Heart left ventricle (tissue), 13 donors: Measurements from ENCODE around the gene GSK3A.

Source experiments
- CTCF ChIP-seq, 12 donors: fragments of 200-600 bp; sonication (generic) in 4 of 12; IDR thresholded peaks; one replicate each; pipeline versions ENCODE4 v1.5.0 to v1.8.0; 2018 to 2022; ENCODE audit warnings: antibody characterized with exemption in 12 of 12, mild to moderate bottlenecking in 5 of 12
- POLR2A ChIP-seq, 2 donors: fragments of 450-650 bp; IDR thresholded peaks; one replicate each; pipeline ENCODE4 v1.6.1; 2017; ENCODE audit warnings: antibody characterized with exemption in 2 of 2, mild to moderate bottlenecking in 2 of 2, moderate library complexity in 2 of 2
- donor health status: ischemic (EF 13 %, LVEDD 7.1; RV severe dilation, severe dysfunction).
- donor health status: DM: no; HTN: yes; CAD: no.
- donor health status: DM: no; HTN: no; CAD: no.
- donor health status: ischemic (EF 25% LVEDD 6.9; RV normal size, moderate dysfunction).
- donor health status: ischemic (EF 25% LVEDD 5.7; RV mildly dilated, moderate dysfunction).
- donor health status: ischemic (EF 35%, LVEDD 5.7; RV mildly dilated, moderate dysfunction).
- donor health status: nonischemic (EF 11% LVEDD 7.7; RV severe dilation, severe dysfunction).
- donor health status: DM: yes; HTN: yes; CAD: no.
- donor health status: PGD.
- donor health status: ischemic (EF 29% LVEDD 5.4; RV normal size, mild dysfunction).
- donor health status: nonischemic (EF 23%, LVEDD 6.1; RV moderate dilation, normal function).

GRCh38 chr19:42290136-42290522, 47.7 kb upstream of the GSK3A start:
- no peak for TF ChIP-seq POLR2A (IDR thresholded peaks at IDR 0.05)
- TF ChIP-seq CTCF (IDR thresholded peaks at IDR 0.05): no peak
